H9 (cell line): ENCODE results near the gene CTDNEP1. TPM values are rescaled to one million over a fixed set of nuclear protein-coding genes. Genes with fewer than 3 reads are reported as not detected.
A peak's percentile ranks its signal among the peaks of the same experiment; 100 is the strongest.

Source experiments
- DNase-seq: peaks from one replicate; pipeline ENCODE4 v3.0.0-alpha.2; 2017
- H2AFZ ChIP-seq: one replicate; pipeline ENCODE4 v1.6.1; 2013; ENCODE audit warnings: mild to moderate bottlenecking, low read length, control low read depth, moderate library complexity
- H2AK5ac ChIP-seq: 2 replicates; pipeline ENCODE4 v1.6.1; 2013; ENCODE audit warnings: low read length, control low read depth, mixed read lengths; ENCODE audit not compliant: insufficient read length
- H2BK120ac ChIP-seq: one replicate; pipeline ENCODE4 v1.6.1; 2013; ENCODE audit warnings: low read depth, mild to moderate bottlenecking, low read length, control low read depth, inconsistent platforms; ENCODE audit not compliant: poor library complexity, severe bottlenecking
- H2BK12ac ChIP-seq: 2 replicates; pipeline ENCODE4 v1.6.1; 2013; ENCODE audit warnings: low read length, control low read depth, mixed read lengths, low read depth; ENCODE audit not compliant: insufficient read length
- H2BK15ac ChIP-seq: 2 replicates; pipeline ENCODE4 v1.6.1; 2013; ENCODE audit warnings: low read depth, low read length, control low read depth
- H2BK20ac ChIP-seq: one replicate; pipeline ENCODE4 v1.6.1; 2013; ENCODE audit warnings: low read depth, mild to moderate bottlenecking, low read length, control low read depth, inconsistent platforms; ENCODE audit not compliant: poor library complexity, severe bottlenecking
- H2BK5ac ChIP-seq: 2 replicates; pipeline ENCODE4 v1.6.1; 2013; ENCODE audit warnings: low read length, control low read depth, mixed read lengths; ENCODE audit not compliant: insufficient read length
- H3K14ac ChIP-seq: 2 replicates; pipeline ENCODE4 v1.6.1; 2013; ENCODE audit warnings: low read length, control low read depth; ENCODE audit not compliant: insufficient read depth
- H3K18ac ChIP-seq: 2 replicates; pipeline ENCODE4 v1.6.1; 2013; ENCODE audit warnings: low read depth, mild to moderate bottlenecking, mixed read lengths, low read length, control low read depth; ENCODE audit not compliant: insufficient read length
- H3K23ac ChIP-seq: 2 replicates; pipeline ENCODE4 v1.6.1; 2013; ENCODE audit warnings: low read length, control low read depth, mixed read lengths, low read depth; ENCODE audit not compliant: insufficient read length
- H3K23me2 ChIP-seq: 2 replicates; pipeline ENCODE4 v1.6.1; 2013; ENCODE audit warnings: low read depth, mild to moderate bottlenecking, mixed read lengths, low read length, control low read depth; ENCODE audit not compliant: insufficient read length, poor library complexity, severe bottlenecking
- H3K27ac ChIP-seq: 2 replicates; pipeline ENCODE4 v1.5.1; 2013; ENCODE audit warnings: low read length, control low read depth, mixed read lengths, low read depth; ENCODE audit not compliant: insufficient read length
- H3K27me3 ChIP-seq: 2 replicates; pipeline ENCODE4 v1.6.1; 2013; ENCODE audit warnings: low read length, control low read depth, inconsistent platforms; ENCODE audit not compliant: insufficient read depth
- H3K4ac ChIP-seq: 2 replicates; pipeline ENCODE4 v1.6.1; 2013; ENCODE audit warnings: low read depth, mild to moderate bottlenecking, control low read depth, inconsistent platforms, low read length, moderate library complexity
- H3K4me1 ChIP-seq: 2 replicates; pipeline ENCODE4 v1.6.1; 2013; ENCODE audit warnings: low read length, control low read depth, inconsistent platforms; ENCODE audit not compliant: insufficient read depth
- H3K4me2 ChIP-seq: 2 replicates; pipeline ENCODE4 v1.6.1; 2013; ENCODE audit warnings: low read length, control low read depth, mixed read lengths; ENCODE audit not compliant: insufficient read length, insufficient read depth
- H3K56ac ChIP-seq: 2 replicates; pipeline ENCODE4 v1.6.1; 2013; ENCODE audit warnings: low read depth, mild to moderate bottlenecking, mixed read lengths, low read length, control low read depth; ENCODE audit not compliant: insufficient read length
- H3K79me1 ChIP-seq: 2 replicates; pipeline ENCODE4 v1.6.1; 2013; ENCODE audit warnings: low read depth, mild to moderate bottlenecking, moderate library complexity, low read length, control low read depth, inconsistent platforms; ENCODE audit not compliant: insufficient read depth, poor library complexity, severe bottlenecking
- H3K79me2 ChIP-seq: 2 replicates; pipeline ENCODE4 v1.6.1; 2013; ENCODE audit warnings: low read length, control low read depth, inconsistent platforms; ENCODE audit not compliant: insufficient read depth
- H3K9ac ChIP-seq: 2 replicates; pipeline ENCODE4 v1.6.1; 2013; ENCODE audit warnings: low read length, control low read depth, mixed read lengths; ENCODE audit not compliant: insufficient read length; ENCODE audit errors: extremely low read depth
- H3K9me3 ChIP-seq: one replicate; pipeline ENCODE4 v1.6.1; 2013; ENCODE audit warnings: low read depth, low read length, inconsistent platforms; ENCODE audit not compliant: control insufficient read depth
- H3T11ph ChIP-seq: one replicate; pipeline ENCODE4 v1.6.1; 2013; ENCODE audit warnings: mild to moderate bottlenecking, low read length, control low read depth, inconsistent platforms
- H4K20me1 ChIP-seq: one replicate; pipeline ENCODE4 v1.6.1; 2013; ENCODE audit not compliant: control insufficient read depth, insufficient read length, insufficient read depth
- H4K5ac ChIP-seq: 2 replicates; pipeline ENCODE4 v1.6.1; 2013; ENCODE audit warnings: low read depth, mild to moderate bottlenecking, mixed read lengths, low read length, control low read depth; ENCODE audit not compliant: insufficient read length
- H4K8ac ChIP-seq: replicated peaks from 2 replicates; pipeline ENCODE4 v1.6.1; 2013; ENCODE audit warnings: low read length, control low read depth, mixed read lengths, low read depth; ENCODE audit not compliant: insufficient read length
- H4K91ac ChIP-seq: 2 replicates; pipeline ENCODE4 v1.6.1; 2013; ENCODE audit warnings: low read depth, mild to moderate bottlenecking, moderate library complexity, mixed read lengths, low read length, control low read depth; ENCODE audit not compliant: insufficient read length
- H3K27ac Mint-ChIP-seq, 3 experiments: 2 replicates in 2 of 3; 3 replicates in 1 of 3; pipeline ENCODE4 v1.8.0; 2020 to 2021; ENCODE audit warnings: mixed read lengths in 3 of 3, mild to moderate bottlenecking in 1 of 3, moderate library complexity in 1 of 3
- H3K27me3 Mint-ChIP-seq: 2 replicates; pipeline ENCODE4 v1.8.0; 2021; ENCODE audit warnings: low read depth, mild to moderate bottlenecking, moderate library complexity, mixed read lengths
- H3K36me3 Mint-ChIP-seq, 3 experiments: 2 replicates in 2 of 3; 3 replicates in 1 of 3; pipeline ENCODE4 v1.8.0; 2020 to 2021; ENCODE audit warnings: low read depth in 3 of 3, mixed read lengths in 3 of 3; ENCODE audit not compliant: insufficient read depth in 1 of 3
- H3K4me1 Mint-ChIP-seq, 2 experiments: 2 replicates each; pipeline ENCODE4 v1.8.0; 2020; ENCODE audit warnings: mixed read lengths in 2 of 2
- H3K4me3 Mint-ChIP-seq, 2 experiments: 2 replicates in 1 of 2; 3 replicates in 1 of 2; pipeline ENCODE4 v1.8.0; 2020 to 2021; ENCODE audit warnings: mild to moderate bottlenecking in 2 of 2, mixed read lengths in 2 of 2, moderate library complexity in 1 of 2
- H3K9me3 Mint-ChIP-seq, 2 experiments: 2 replicates in 1 of 2; 3 replicates in 1 of 2; pipeline ENCODE4 v1.8.0; 2020; ENCODE audit warnings: mild to moderate bottlenecking in 2 of 2, mixed read lengths in 2 of 2, moderate library complexity in 1 of 2
- WGBS: extraction: QIAGEN DNeasy Blood & Tissue Kit; methylation state at CpG from one replicate; pipeline ENCODE4 v1.1.7; 2013; ENCODE audit warnings: missing lambda C conversion rate, low lambda C conversion rate, mixed read lengths; ENCODE audit not compliant: insufficient read length; ENCODE audit errors: extremely low coverage; 5-methylcytosine and 5-hydroxymethylcytosine counted together
- total RNA-seq: library from RNA; stranded (reverse); gene quantifications from 2 replicates; pipeline ENCODE4 v1.2.1, GENCODE V29; 2021
- TF ChIP-seq, protein P1 (sequence below): fragments of 200-600 bp; sonication (generic); conservative IDR thresholded peaks from 3 replicates; pipeline ENCODE4 v1.8.0; 2021; ENCODE audit warnings: antibody characterized with exemption, mild to moderate bottlenecking

CTDNEP1 gene
- total RNA-seq, 1 experiment from 2014 or later = 134 TPM

DNA sequence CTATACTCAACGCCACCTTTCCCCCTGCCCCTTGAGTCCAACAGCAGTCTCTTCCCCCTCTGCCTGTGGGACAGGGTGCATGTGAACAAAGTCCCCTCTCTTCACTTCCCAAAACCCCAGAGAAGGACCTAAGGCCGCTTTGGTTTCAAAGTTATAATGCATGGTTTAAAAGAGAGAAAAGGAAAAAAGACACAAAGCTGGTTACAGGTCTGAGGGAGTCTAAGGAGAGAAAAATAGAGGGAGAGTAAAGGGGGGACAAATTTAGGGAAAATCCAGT, 8.1 kb downstream of the CTDNEP1 start:
- Histone ChIP-seq H2BK20ac (no peak overlapping the region), H2BK12ac (no peak overlapping the region), H3K23ac (no peak overlapping the region), H3T11ph (no peak overlapping the region), H3K4ac (no peak overlapping the region), H3K9me3 (no peaks in the 10 kb centered on the region), H4K91ac (no peak overlapping the region), H3K27ac (no peak overlapping the region), H2BK15ac (no peak overlapping the region), H3K4me2 (peak overlapping the region; percentile 98), H3K18ac (no peak overlapping the region), H3K79me1 (peaks cover 5% of the 10 kb centered on the region), H4K5ac (no peak overlapping the region), H3K79me2 (peaks cover 4% of the 10 kb centered on the region; the same call in 1 of the 2 replicates), H2AFZ (no peak overlapping the region), H3K27me3 (no peaks in the 10 kb centered on the region), H2BK120ac (no peak overlapping the region), H3K23me2 (peaks cover 4% of the 10 kb centered on the region), H2BK5ac (no peak overlapping the region), H3K56ac (no peak overlapping the region), H4K20me1 (no peaks in the 10 kb centered on the region), H2AK5ac (no peak overlapping the region), H4K8ac (no peak overlapping the region), H3K4me1 (no peaks in the 10 kb centered on the region), H3K9ac (peak overlapping the region; percentile 41), H3K14ac (no peak overlapping the region)
- H3K9me3 Mint-ChIP-seq = peaks cover 0 to 2% of the 10 kb centered on the region in 2 experiments; a peak in 2 of 5 replicates
- TF ChIP-seq, protein P1, sequence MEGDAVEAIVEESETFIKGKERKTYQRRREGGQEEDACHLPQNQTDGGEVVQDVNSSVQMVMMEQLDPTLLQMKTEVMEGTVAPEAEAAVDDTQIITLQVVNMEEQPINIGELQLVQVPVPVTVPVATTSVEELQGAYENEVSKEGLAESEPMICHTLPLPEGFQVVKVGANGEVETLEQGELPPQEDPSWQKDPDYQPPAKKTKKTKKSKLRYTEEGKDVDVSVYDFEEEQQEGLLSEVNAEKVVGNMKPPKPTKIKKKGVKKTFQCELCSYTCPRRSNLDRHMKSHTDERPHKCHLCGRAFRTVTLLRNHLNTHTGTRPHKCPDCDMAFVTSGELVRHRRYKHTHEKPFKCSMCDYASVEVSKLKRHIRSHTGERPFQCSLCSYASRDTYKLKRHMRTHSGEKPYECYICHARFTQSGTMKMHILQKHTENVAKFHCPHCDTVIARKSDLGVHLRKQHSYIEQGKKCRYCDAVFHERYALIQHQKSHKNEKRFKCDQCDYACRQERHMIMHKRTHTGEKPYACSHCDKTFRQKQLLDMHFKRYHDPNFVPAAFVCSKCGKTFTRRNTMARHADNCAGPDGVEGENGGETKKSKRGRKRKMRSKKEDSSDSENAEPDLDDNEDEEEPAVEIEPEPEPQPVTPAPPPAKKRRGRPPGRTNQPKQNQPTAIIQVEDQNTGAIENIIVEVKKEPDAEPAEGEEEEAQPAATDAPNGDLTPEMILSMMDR = no peak
- no peak for DNase-seq
- no CpG with 5 or more reads among the region's 2 CpGs for WGBS
- H3K4me1 Mint-ChIP-seq = peaks cover 34% of the 10 kb centered on the region in 2 experiments
- peak overlapping the region; percentile 84 to 98 (median 95); a peak in 6 of 7 replicates for H3K27ac Mint-ChIP-seq
- no peaks in the 10 kb centered on the region; the same call in 1 of the 2 replicates for H3K27me3 Mint-ChIP-seq
- H3K4me3 Mint-ChIP-seq = peak overlapping the region; percentile 95 to 97
- H3K36me3 Mint-ChIP-seq = peaks cover 27 to 52% (median 47%) of the 10 kb centered on the region in 3 experiments
